GM18499 (cell line): Measurements from ENCODE around the gene DBNL.
A peak's percentile ranks its signal among the peaks of the same experiment; 100 is the strongest.

Experiments
- ATAC-seq: cut with Tn5 transposase; IDR thresholded peaks from one replicate; pipeline ENCODE4 v1.9.1; 2021; ENCODE audit warnings: moderate number of reproducible peaks; ENCODE audit not compliant: insufficient read depth, unreplicated experiment

DBNL gene

GRCh38 chr7:44094883-44095592 is 50.5 kb downstream of the DBNL start:
- ATAC-seq: no peak

GRCh38 chr7:44095781-44096180 is 51.3 kb downstream of the DBNL start:
- no peak for ATAC-seq

- no peak for ATAC-seq
Measured at GRCh38 chr7:44096326-44096881, 51.9 kb downstream of the DBNL start.

GRCh38 chr7:44097064-44097932 is 52.8 kb downstream of the DBNL start:
- peak; percentile 48 for ATAC-seq

- ATAC-seq: no peak
Measured at GRCh38 chr7:44098092-44099068, 53.9 kb downstream of the DBNL start.

- ATAC-seq: no peak
Measured at GRCh38 chr7:44099669-44100068, 55.2 kb downstream of the DBNL start.

GRCh38 chr7:44100458-44101302 is 56.2 kb downstream of the DBNL start:
- ATAC-seq: no peak

- ATAC-seq: no peak
Measured at GRCh38 chr7:44101303-44101965, 56.9 kb downstream of the DBNL start.

- ATAC-seq: no peak
Measured at GRCh38 chr7:44101966-44102845, 57.7 kb downstream of the DBNL start.

- no peak for ATAC-seq
Measured at GRCh38 chr7:44102846-44103565, 58.5 kb downstream of the DBNL start.

GRCh38 chr7:44103566-44103922 is 59.0 kb downstream of the DBNL start:
- no peak for ATAC-seq

GRCh38 chr7:44103923-44104859 is 59.7 kb downstream of the DBNL start, which contains the start of gene AEBP1:
Gene AEBP1, plus strand, starts transcription at chr7:44104345. Its CDS starts 321 bp downstream, at chr7:44104666.
- no peak for ATAC-seq

- no peak for ATAC-seq
Measured at GRCh38 chr7:44104860-44105771, 60.6 kb downstream of the DBNL start.

- ATAC-seq: no peak
Measured at GRCh38 chr7:44105832-44106231, 61.3 kb downstream of the DBNL start.
